DND-41 (cell line): ENCODE measurements around the gene PLCL1.

Experiments
- CTCF ChIP-seq: IDR thresholded peaks from 2 replicates; pipeline ENCODE4 v1.5.1; 2012; ENCODE audit warnings: borderline replicate concordance, low read length, moderate library complexity, mild to moderate bottlenecking; ENCODE audit not compliant: poor library complexity, severe bottlenecking; ENCODE audit errors: extremely low read depth
- EZH2 ChIP-seq: IDR thresholded peaks from 3 replicates; pipeline ENCODE4 v1.6.1; 2012; ENCODE audit warnings: borderline replicate concordance, low read depth, mild to moderate bottlenecking, moderate library complexity, low read length, inconsistent platforms; ENCODE audit not compliant: severe bottlenecking

DNA sequence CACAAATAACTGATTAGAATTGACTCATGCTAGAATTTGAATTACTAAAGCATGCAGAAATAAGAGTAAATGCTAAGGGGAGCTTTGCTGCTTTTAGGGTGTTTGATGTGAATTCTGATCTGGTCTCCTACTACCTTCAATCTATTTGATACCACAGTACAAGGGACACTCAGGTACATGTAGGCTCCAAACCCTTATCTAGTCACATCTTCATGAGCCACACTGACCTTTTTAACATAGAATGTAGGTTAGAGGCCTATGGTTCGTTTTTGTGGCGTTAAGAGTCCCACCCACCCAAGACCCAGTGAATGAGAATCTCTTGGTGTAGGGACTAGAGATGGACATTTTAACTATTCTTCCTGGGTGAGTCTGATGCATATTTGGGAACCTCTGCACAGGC, 65.7 kb downstream of the PLCL1 start:
- no peak for TF ChIP-seq EZH2
- no peak for TF ChIP-seq CTCF
